NT2/D1 (cell line): ENCODE results near the gene NPHS1.

Experiments
- YY1 ChIP-seq: IDR thresholded peaks from 2 replicates; pipeline ENCODE4 v1.6.1; 2011; ENCODE audit not compliant: insufficient read length, insufficient read depth
- ZNF274 ChIP-seq: IDR thresholded peaks from 2 replicates; pipeline ENCODE4 v1.6.1; 2011; ENCODE audit warnings: mild to moderate bottlenecking, low read depth, low read length

GRCh38 chr19:35805526-35806102, 46.7 kb downstream of the NPHS1 start:
- no peak for TF ChIP-seq ZNF274
- TF ChIP-seq YY1 = no peak
